GM23248 (cell line): Measurements from ENCODE around the gene IFT20. TPM values are rescaled to one million over a fixed set of nuclear protein-coding genes. Genes with fewer than 3 reads are reported as not detected.

Source experiments
- DNase-seq: peaks from one replicate; pipeline ENCODE4 v3.0.0-alpha.2; 2015
- H2AFZ ChIP-seq: fragments of 200-600 bp; sonication (generic); 2 replicates; pipeline ENCODE4 v1.6.1; 2016; ENCODE audit warnings: antibody characterized with exemption
- H3F3A ChIP-seq: fragments of 200-600 bp; sonication (generic); 2 replicates; pipeline ENCODE4 v1.6.1; 2016; ENCODE audit warnings: mild to moderate bottlenecking, antibody characterized with exemption, mixed run types; ENCODE audit not compliant: insufficient read depth
- H3K27ac ChIP-seq: fragments of 200-600 bp; sonication (generic); 2 replicates; pipeline ENCODE4 v1.5.1; 2016; ENCODE audit warnings: mild to moderate bottlenecking
- H3K27me3 ChIP-seq: fragments of 200-600 bp; sonication (generic); replicated peaks from 2 replicates; pipeline ENCODE4 v1.6.1; 2016; ENCODE audit warnings: mild to moderate bottlenecking; ENCODE audit not compliant: insufficient read depth
- H3K36me3 ChIP-seq: fragments of 200-600 bp; sonication (generic); 2 replicates; pipeline ENCODE4 v1.6.1; 2016; ENCODE audit warnings: low read depth, mild to moderate bottlenecking
- H3K4me1 ChIP-seq: fragments of 200-600 bp; sonication (generic); 2 replicates; pipeline ENCODE4 v1.6.1; 2016; ENCODE audit warnings: mild to moderate bottlenecking; ENCODE audit not compliant: insufficient read depth
- H3K4me2 ChIP-seq: fragments of 200-600 bp; sonication (generic); one replicate; pipeline ENCODE4 v1.6.1; 2016; ENCODE audit warnings: mild to moderate bottlenecking; ENCODE audit not compliant: unreplicated experiment
- H3K4me3 ChIP-seq: fragments of 200-600 bp; sonication (generic); 2 replicates; pipeline ENCODE4 v1.5.1; 2016; ENCODE audit warnings: mild to moderate bottlenecking
- H3K79me2 ChIP-seq: fragments of 200-600 bp; sonication (generic); 2 replicates; pipeline ENCODE4 v1.6.1; 2016; ENCODE audit warnings: mild to moderate bottlenecking; ENCODE audit not compliant: insufficient read depth
- H3K9ac ChIP-seq: fragments of 200-600 bp; sonication (generic); 2 replicates; pipeline ENCODE4 v1.6.1; 2016; ENCODE audit warnings: mild to moderate bottlenecking
- H3K9me2 ChIP-seq: fragments of 200-600 bp; sonication (generic); 2 replicates; pipeline ENCODE4 v1.6.1; 2016; ENCODE audit warnings: mixed run types, mild to moderate bottlenecking, moderate library complexity; ENCODE audit not compliant: insufficient read depth
- H3K9me3 ChIP-seq: fragments of 200-600 bp; sonication (generic); one replicate; pipeline ENCODE4 v1.6.1; 2017; ENCODE audit warnings: low read depth
- H4K20me1 ChIP-seq: fragments of 200-600 bp; sonication (generic); 2 replicates; pipeline ENCODE4 v1.6.0; 2016; ENCODE audit not compliant: insufficient read depth
- EZH2 ChIP-seq: fragments of 200-600 bp; sonication (generic); IDR thresholded peaks from 2 replicates; pipeline ENCODE4 v1.6.1; 2018; ENCODE audit warnings: antibody characterized with exemption, mild to moderate bottlenecking; ENCODE audit not compliant: insufficient read depth, poor library complexity, severe bottlenecking
- EZH2phosphoT487 ChIP-seq: fragments of 200-600 bp; sonication (generic); IDR thresholded peaks from 2 replicates; pipeline ENCODE4 v1.6.1; 2018; ENCODE audit warnings: antibody characterized with exemption, moderate library complexity, mild to moderate bottlenecking, low read depth; ENCODE audit not compliant: insufficient read depth
- WGBS, 2 experiments: methylation state at CpG; one replicate each; pipeline ENCODE4 v1.1.6; 2015 to 2017; ENCODE audit warnings: low lambda C conversion rate in 2 of 2, low coverage in 1 of 2; ENCODE audit errors: missing lambda C conversion rate in 2 of 2; 5-methylcytosine and 5-hydroxymethylcytosine counted together
- in situ Hi-C: fragments of 300-500 bp; cut with MboI; formaldehyde crosslinking; loops from 2 replicates; pipeline ENCODE4 v1.15.0; 2020
- polyA plus RNA-seq: library from polyadenylated mRNA; unstranded; fragments of >200 nt; fragmentation: Nextera tagmentation; extraction: Ambion mirVana; gene quantifications from 2 replicates; pipeline ENCODE4 v1.2.1, GENCODE V29; 2016
- total RNA-seq: library from RNA; depleted of rRNA; stranded (reverse); fragments of >200 nt; shearing (Covaris generic); gene quantifications from 2 replicates; pipeline ENCODE4 v1.2.3, GENCODE V29; 2014; rRNA removed

Gene IFT20, protein sequence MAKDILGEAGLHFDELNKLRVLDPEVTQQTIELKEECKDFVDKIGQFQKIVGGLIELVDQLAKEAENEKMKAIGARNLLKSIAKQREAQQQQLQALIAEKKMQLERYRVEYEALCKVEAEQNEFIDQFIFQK
- total RNA-seq (79.3 and 80.5 TPM in 2 replicates), polyA plus RNA-seq (111 and 116 TPM in 2 replicates)

DNA sequence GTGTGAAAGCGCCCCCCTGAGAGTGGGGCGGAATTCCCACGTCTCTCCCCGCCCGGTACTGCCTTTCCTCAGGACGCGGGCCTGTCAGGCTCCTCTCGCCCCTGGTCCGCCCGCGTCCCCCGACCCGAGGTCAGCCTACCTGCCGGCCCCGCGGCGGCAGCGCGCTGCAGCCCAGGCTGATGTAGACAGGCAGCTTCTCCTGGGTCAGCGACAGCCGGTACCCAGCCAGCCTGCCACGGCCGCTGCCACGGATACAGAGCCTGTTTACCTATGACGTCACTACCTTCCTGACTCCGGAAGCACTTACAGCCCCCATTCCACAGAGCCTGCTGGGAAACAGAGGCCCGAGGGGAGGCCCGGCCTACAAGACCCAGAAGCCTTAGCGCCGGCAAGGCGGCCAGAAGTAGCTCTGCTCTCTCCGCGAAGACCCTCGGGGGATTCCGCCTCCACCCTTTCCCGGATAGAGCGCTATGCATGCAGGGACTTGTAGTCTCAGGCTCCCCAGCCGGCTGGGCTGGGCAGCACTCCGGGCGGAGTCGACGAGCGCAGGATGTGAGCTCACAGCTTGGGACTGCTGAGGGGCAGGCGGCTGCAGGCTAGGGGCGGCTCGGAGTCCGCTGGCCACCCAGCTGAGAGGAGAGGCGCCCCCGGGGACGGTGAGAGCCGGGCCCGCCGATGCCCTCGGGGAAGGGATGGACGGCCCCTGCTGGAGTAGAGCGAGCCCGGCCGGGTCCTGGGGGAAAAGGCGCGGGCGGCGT is at the start of gene IFT20, which contains the start of gene TNFAIP1:
TSS of gene IFT20 (minus strand) at position 272 of the 758 bp plus-strand sequence. CDS start 3,487 bp downstream, outside the sequence.
TSS of gene TNFAIP1 (plus strand) at position 561 of the 758 bp plus-strand sequence. CDS start 3,761 bp downstream, outside the sequence.
- Histone ChIP-seq H3K4me2 (peak within 1 kb of the TSS; percentile 100), H3K27ac (peak within 1 kb of the TSS; percentile 97), H3K36me3 (no peaks in the 10 kb centered on the region; the same call in 1 of the 2 replicates), H3K9ac (peak within 1 kb of the TSS; percentile 97), H3K79me2 (peaks cover 94% of the 10 kb centered on the region), H3K9me3 (no peaks in the 10 kb centered on the region), H2AFZ (peak within 1 kb of the TSS; percentile 77), H4K20me1 (no peaks in the 10 kb centered on the region; the same call in 1 of the 2 replicates), H3K4me3 (peak within 1 kb of the TSS; percentile 86), H3K27me3 (no peaks in the 10 kb centered on the region), H3K9me2 (no peaks in the 10 kb centered on the region), H3F3A (peaks cover 21% of the 10 kb centered on the region), H3K4me1 (peaks cover 41% of the 10 kb centered on the region)
- TF ChIP-seq EZH2 (no peak), EZH2phosphoT487 (no peak)
- DNase-seq = peak; percentile 100
- 0 to 1% methylated on average over 59 to 62 of the region's 62 CpGs for WGBS, 2 experiments
- in situ Hi-C loops = no loop called here

DNA sequence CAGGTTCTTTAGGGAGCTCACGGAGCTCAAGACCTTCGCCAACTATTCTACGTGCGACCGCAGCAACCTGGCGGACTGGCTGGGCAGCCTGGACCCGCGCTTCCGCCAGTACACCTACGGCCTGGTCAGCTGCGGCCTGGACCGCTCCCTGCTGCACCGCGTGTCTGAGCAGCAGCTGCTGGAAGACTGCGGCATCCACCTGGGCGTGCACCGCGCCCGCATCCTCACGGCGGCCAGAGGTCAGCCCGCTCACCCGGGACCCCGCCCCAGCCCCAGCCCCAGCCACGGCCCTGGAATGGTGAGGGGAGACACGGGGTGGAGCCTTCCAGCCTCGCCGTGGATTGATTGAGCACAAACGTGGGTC is 49.7 kb upstream of the IFT20 start:
- Histone ChIP-seq H3K27me3 (no peaks in the 10 kb centered on the region), H3K36me3 (0 out of 2 replicates have a peak, but pooled peaks cover 8% of the 10 kb centered on the region), H3K4me3 (no peak overlapping the region; the same call in 1 of the 2 replicates), H3K79me2 (no peaks in the 10 kb centered on the region), H2AFZ (no peak overlapping the region), H4K20me1 (no peaks in the 10 kb centered on the region), H3K9me3 (no peaks in the 10 kb centered on the region), H3K9ac (no peak overlapping the region), H3K4me1 (peaks cover 5% of the 10 kb centered on the region), H3K9me2 (no peaks in the 10 kb centered on the region), H3F3A (no peaks in the 10 kb centered on the region), H3K4me2 (no peak overlapping the region), H3K27ac (no peak overlapping the region)
- 55 to 56% methylated on average over 16 to 29 of the region's 29 CpGs for WGBS, 2 experiments
- no peak for TF ChIP-seq EZH2
- TF ChIP-seq EZH2phosphoT487 = no peak
- in situ Hi-C loops = no loop called here
- no peak for DNase-seq

DNA sequence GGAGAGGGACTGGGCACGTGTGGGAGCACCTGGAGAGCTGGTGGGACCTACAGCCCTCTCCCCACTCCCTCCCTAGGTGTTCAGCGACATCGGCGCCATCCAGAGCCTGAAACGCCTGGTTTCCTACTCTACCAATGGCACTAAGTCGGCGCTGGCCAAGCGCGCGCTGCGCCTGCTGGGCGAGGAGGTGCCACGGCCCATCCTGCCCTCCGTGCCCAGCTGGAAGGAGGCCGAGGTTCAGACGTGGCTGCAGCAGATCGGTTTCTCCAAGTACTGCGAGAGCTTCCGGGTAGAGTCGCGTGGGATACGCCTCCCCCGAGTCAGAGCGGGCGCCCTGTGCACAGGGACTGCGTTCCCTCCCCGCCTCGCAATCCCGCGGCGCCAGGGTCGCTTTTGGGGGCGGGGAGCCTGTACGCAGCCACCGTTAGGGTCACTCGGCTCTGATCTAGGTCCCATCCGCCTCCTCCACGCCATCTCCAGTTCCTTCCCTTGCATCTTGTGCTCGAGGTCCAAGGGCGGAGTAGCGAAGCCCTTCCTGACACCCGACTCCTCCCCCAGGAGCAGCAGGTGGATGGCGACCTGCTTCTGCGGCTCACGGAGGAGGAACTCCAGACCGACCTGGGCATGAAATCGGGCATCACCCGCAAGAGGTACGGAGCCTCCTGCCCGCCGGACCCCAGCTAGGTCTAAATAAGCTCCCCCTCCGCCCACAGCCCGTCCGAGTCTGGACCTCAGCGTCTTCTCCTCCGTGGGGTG is 49.2 kb upstream of the IFT20 start:
- Histone ChIP-seq H3K27me3 (no peaks in the 10 kb centered on the region), H4K20me1 (no peaks in the 10 kb centered on the region), H3F3A (no peaks in the 10 kb centered on the region), H3K4me2 (peak overlapping the region; percentile 76), H3K9me2 (no peaks in the 10 kb centered on the region), H2AFZ (peak overlapping the region; percentile 76), H3K79me2 (no peaks in the 10 kb centered on the region), H3K9ac (peak overlapping the region; percentile 71), H3K4me3 (peak overlapping the region; percentile 62), H3K27ac (no peak overlapping the region), H3K4me1 (peaks cover 6% of the 10 kb centered on the region), H3K36me3 (0 out of 2 replicates have a peak, but pooled peaks cover 8% of the 10 kb centered on the region), H3K9me3 (no peaks in the 10 kb centered on the region)
- DNase-seq = peak; percentile 67
- in situ Hi-C loops = no loop called here
- TF ChIP-seq EZH2 (no peak), EZH2phosphoT487 (no peak)
- WGBS, 2 experiments = 20 to 21% methylated on average over 54 to 56 of the region's 56 CpGs

DNA sequence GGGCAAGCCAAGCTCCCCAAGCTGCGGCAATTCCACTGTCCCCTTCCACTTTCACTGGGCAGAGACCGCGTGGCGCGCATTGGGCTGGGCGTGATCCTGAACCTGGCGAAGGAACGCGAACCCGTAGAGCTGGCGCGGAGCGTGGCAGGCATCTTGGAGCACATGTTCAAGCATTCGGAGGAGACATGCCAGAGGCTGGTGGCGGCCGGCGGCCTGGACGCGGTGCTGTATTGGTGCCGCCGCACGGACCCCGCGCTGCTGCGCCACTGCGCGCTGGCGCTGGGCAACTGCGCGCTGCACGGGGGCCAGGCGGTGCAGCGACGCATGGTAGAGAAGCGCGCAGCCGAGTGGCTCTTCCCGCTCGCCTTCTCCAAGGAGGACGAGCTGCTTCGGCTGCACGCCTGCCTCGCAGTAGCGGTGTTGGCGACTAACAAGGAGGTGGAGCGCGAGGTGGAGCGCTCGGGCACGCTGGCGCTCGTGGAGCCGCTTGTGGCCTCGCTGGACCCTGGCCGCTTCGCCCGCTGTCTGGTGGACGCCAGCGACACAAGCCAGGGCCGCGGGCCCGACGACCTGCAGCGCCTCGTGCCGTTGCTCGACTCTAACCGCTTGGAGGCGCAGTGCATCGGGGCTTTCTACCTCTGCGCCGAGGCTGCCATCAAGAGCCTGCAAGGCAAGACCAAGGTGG is 46.0 kb upstream of the IFT20 start:
- peaks cover 6% of the 10 kb centered on the region for H3K4me1 ChIP-seq
- H3K36me3 ChIP-seq = no peaks in the 10 kb centered on the region
- H2AFZ ChIP-seq = no peak overlapping the region
- no peaks in the 10 kb centered on the region for H4K20me1 ChIP-seq
- H3K9me2 ChIP-seq = no peaks in the 10 kb centered on the region
- H3K9me3 ChIP-seq = no peaks in the 10 kb centered on the region
- TF ChIP-seq EZH2phosphoT487 (no peak), EZH2 (no peak)
- H3K4me3 ChIP-seq = no peak overlapping the region
- no peaks in the 10 kb centered on the region for H3K79me2 ChIP-seq
- no peaks in the 10 kb centered on the region for H3F3A ChIP-seq
- H3K27me3 ChIP-seq = no peaks in the 10 kb centered on the region
- no peak overlapping the region for H3K9ac ChIP-seq
- no peak overlapping the region for H3K27ac ChIP-seq
- DNase-seq = no peak
- in situ Hi-C loops = no loop called here
- 61 to 67% methylated on average over 65 to 72 of the region's 72 CpGs for WGBS, 2 experiments
- H3K4me2 ChIP-seq = no peak overlapping the region
